ENCODE measurements around the gene FBLN5. TPM values are rescaled to one million over a fixed set of nuclear protein-coding genes. Genes with fewer than 3 reads are reported as not detected.

The FBLN5 gene
- total and polyA plus RNA-seq, 9 of the 15 experiments (the other 6 are each of a cell fraction or from before 2014, with no cell fraction given), result 0.11 to 0.22 TPM; not detected in 7

- in situ Hi-C loops (cut with MboI) (no loop called here), intact Hi-C loops (cut with micrococcal nuclease) (no loop called here)
- no peak for DNase-seq (ENCODE audit: extremely low read depth in 1 of 4, low spot score in 3 of 4)
- H3K27me3 ChIP-seq (ENCODE audit: control insufficient read depth in 2 of 2, insufficient read depth in 2 of 2, low read length in 2 of 2), result peaks cover 0 to 8% of the 10 kb centered on the region in 2 experiments; a peak in 1 of 5 replicates
- no peak for TF ChIP-seq PHF21A (IDR thresholded peaks at IDR 0.05; ENCODE audit: borderline replicate concordance, low read depth)
- no peak for TF ChIP-seq FOSL1 (tag; conservative IDR thresholded peaks at IDR 0.05)
- no peak for TF ChIP-seq ZNF143 (CRISPR knock-in tag; IDR thresholded peaks at IDR 0.05)
- no peak for TF ChIP-seq TCF7 (IDR thresholded peaks at IDR 0.05; ENCODE audit: borderline replicate concordance)
- no peak for TF ChIP-seq FOXP4 (CRISPR knock-in tag; IDR thresholded peaks at IDR 0.05; ENCODE audit: borderline replicate concordance)
- no peak for TF ChIP-seq SMAD4 (CRISPR knock-in tag; conservative IDR thresholded peaks at IDR 0.05)
- TF ChIP-seq ELF1 (tag; IDR thresholded peaks at IDR 0.05), result no peak
- no peak for TF ChIP-seq EZH2 (IDR thresholded peaks at IDR 0.05; ENCODE audit: borderline replicate concordance, low read depth, low read length)
- TF ChIP-seq PHB2 (IDR thresholded peaks at IDR 0.05; ENCODE audit: low read depth), result no peak
- no peak for TF ChIP-seq ZFX (CRISPR knock-in tag; IDR thresholded peaks at IDR 0.05)
- no peak for TF ChIP-seq ZNF696 (CRISPR knock-in tag; conservative IDR thresholded peaks at IDR 0.05)
- no peak for TF ChIP-seq ZNF280B (CRISPR knock-in tag; IDR thresholded peaks at IDR 0.05)
- no peak for TF ChIP-seq NCOA4 (IDR thresholded peaks at IDR 0.05; ENCODE audit: partially characterized antibody)
- no peak for TF ChIP-seq ZNF75A (CRISPR knock-in tag; IDR thresholded peaks at IDR 0.05)
- no peak for TF ChIP-seq ZNF174 (CRISPR knock-in tag; IDR thresholded peaks at IDR 0.05)
- TF ChIP-seq LARP7 (IDR thresholded peaks at IDR 0.05), result no peak
- no peak for TF ChIP-seq STAT5A (IDR thresholded peaks at IDR 0.05; ENCODE audit: borderline replicate concordance, low read length)
- no peak overlapping the region for H3K9ac ChIP-seq (ENCODE audit: insufficient read depth in 1 of 2, low read depth in 2 of 2, low read length in 2 of 2)
- no peak overlapping the region for H2AFZ ChIP-seq (ENCODE audit: low read depth, low read length)
- 6% methylated on average over 3 of the region's 4 CpGs for WGBS (ENCODE audit: insufficient coverage, low coverage, missing lambda C conversion rate)
- H3K4me3 ChIP-seq, result no peak overlapping the region
- no peak for FAIRE-seq
- no peaks in the 10 kb centered on the region for H3K79me2 ChIP-seq (ENCODE audit: control insufficient read depth, insufficient read depth, low read length)
- POLR2A ChIA-PET, result no interaction called here
- H3K4me1 ChIP-seq (replicated peaks in 1 of 2; ENCODE audit: control insufficient read depth in 2 of 2, insufficient read depth in 2 of 2, low read length in 2 of 2), result no peaks in the 10 kb centered on the region; a peak in 2 of 5 replicates
- H3K4me2 ChIP-seq (ENCODE audit: insufficient read depth, low read length), result no peak overlapping the region
- H3K27ac ChIP-seq (ENCODE audit: extremely low read depth, low read depth, low read length), result no peak overlapping the region
- no peaks in the 10 kb centered on the region for H4K20me1 ChIP-seq (replicated peaks; ENCODE audit: control insufficient read depth, insufficient read depth, low read length)
- ATAC-seq, result no peak
- no peaks in the 10 kb centered on the region for H3K9me3 ChIP-seq (replicated peaks; ENCODE audit: control insufficient read depth, insufficient read depth, low read depth, low read length)
- no peaks in the 10 kb centered on the region for H3K36me3 ChIP-seq (ENCODE audit: control insufficient read depth, insufficient read depth, low read length)
- CTCF ChIA-PET (ENCODE audit: low intra/inter-chr PET ratio), result no interaction called here
- no peaks in the 10 kb centered on the region for H3K9me1 ChIP-seq (ENCODE audit: control insufficient read depth, insufficient read depth, low read length)
- no TSS peak for BruUV-seq (replicated peaks)
Observed at GRCh38 chr14:91885839-91886238, 61.7 kb downstream of the FBLN5 start.

All from K562 (cell line).